NK-92 treated with Interleukin-12 subunit alpha and Interleukin-12 subunit beta, amount 100 ng/mL, for 24 hours (cell line): Measurements from ENCODE around the gene KRT85.
"Not testable (repeated sequence)": the region's sequence is repeated elsewhere in the genome, so short reads cannot be mapped to it uniquely, and the experiment has no call there.

Experiments
- DNase-seq: peaks from one replicate; lab custom pipeline; 2025; lab: John Stamatoyannopoulos, UW

The KRT85 gene

DNA sequence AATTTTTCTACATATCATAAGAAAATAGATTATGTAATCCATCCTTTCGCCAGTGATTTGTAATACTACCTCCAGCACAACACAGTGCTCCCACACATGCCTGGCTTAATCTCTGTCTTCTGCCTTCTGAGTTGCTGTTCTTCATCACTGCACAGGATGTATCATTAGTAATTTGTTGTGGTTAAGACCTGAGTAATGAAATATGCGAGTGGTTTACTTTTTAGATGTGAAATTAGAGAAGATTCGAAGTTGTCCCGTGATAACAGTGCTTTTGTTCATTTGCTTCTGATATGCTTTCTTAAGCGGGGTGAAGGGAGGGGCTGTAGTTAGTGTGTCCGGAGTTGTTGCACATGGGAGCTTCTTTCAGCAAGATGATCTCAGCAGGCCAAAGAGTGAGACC, 18.1 kb downstream of the KRT85 start:
- DNase-seq = no peak

DNA sequence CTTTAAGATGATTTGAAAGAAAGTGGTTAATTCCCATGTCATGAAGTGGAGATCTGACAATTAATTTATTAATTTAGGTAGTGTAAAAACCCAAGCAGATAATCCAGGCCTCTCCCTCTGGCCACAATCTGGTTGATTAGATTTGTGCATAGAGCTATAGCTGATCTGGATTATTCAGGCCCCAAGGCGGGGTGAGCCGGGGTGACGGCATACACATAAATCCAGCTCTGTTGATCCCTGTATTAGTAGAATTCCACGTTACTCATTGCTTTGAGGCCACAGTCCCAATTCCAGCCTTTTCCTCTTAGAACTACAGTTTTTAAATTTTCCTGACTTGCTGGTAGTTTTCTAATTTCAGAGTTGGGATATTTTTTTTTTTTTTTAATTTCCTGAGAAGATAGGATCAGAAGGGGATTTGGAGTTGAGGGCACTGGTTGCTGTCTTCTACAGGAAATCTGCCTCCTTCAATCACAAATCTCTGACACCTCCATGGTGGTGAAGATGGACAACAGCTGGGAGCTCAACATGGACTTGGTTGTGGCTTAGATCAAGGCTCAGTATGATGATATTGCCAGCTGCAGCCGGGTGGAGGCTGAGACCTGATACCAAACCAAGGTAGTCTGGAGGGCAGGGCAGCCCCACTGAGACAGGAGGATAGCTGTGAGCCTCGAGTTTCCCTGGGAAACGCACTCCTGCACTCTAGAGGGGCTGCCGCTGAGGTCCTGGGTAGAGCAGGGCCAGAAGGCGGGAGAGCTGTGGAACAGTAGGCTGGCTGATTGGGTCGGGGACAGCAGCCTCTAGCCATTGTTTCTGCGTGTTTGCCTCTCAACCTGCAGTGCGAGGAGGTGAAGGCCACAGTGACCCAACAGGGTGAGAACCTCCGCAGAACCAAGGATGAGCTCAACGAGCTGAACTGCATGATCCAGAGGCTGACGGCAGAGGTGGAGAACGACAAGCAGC, 19.4 kb downstream of the KRT85 start:
- no peak for DNase-seq

DNA sequence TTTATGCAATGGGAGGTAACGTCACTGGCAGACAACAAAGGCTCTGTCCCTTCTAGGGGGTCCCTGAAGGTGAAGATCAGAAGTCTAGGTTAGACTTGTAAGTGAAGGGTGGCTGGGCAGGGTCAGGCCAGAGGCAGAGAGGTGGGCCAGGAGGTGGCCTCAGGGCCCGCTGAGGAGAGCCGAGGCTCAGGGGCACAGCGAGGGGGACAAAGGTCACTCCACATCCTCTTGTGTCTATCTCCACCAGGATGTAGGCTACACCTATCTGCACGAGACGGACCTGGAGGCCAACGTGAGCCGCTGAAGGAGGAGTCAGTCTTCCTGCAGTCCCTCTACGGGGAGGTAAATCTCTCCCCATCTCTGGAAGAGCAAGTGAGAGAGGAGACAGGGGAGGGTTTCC, 20.3 kb downstream of the KRT85 start:
- DNase-seq = no peak

DNA sequence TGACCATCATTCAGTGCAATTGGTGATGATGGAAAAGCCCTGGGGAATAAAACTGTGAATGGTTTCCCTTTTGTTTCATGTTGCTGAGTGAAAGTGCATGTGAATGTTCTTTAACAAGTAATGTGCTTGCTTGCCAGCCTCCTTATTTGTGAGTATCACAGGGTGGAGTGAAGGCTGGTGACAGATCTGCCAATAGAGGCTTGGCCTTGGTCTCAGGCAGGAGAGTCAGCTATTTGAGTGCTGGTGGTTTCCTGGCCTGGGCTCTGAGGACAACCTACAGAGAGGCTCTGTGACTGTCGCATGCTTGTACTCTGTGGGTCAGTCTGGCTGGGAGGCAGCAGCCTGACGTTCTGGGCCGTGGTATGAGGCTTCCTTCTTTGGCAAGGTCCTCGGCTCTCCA, 20.7 kb downstream of the KRT85 start:
- DNase-seq = no peak

DNA sequence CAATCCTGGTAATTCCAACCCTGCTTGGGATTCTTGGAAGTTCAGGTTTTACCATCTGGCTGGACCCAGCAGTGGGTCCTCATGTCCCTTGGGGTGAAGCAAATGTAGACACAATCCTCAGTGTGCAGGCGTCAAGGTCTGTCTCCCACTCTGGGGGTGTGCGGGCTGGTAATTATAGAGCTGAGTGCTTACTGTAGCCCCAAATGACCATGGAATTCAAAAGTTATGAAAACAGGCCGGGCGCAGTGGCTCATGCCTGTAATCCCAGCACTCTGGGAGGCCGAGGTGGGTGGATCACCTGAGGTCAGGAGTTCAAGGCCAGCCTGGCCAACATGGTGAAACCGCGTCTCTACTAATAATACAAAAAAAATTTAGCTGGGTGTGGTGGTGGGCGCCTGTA, 22.2 kb downstream of the KRT85 start:
- DNase-seq = not testable (repeated sequence)

DNA sequence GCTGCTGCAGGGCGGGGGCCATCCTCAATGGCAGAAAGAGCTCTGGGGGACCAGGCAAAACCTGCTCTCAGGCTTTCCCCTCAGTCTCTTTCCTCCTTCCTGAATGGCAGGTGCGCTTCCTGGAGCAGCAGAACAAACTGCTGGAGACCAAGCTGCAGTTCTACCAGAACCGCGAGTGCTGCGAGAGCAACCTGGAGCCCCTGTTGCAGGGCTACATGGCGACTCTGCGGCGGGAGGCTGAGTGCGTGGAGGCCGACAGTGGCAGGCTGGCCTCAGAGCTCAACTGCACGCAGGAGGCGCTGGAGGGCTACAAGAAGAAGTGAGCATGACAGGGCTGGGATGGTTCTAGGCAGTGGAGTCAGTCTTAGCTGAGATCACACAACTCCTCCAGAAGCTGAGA, 23.2 kb downstream of the KRT85 start:
- DNase-seq = no peak

DNA sequence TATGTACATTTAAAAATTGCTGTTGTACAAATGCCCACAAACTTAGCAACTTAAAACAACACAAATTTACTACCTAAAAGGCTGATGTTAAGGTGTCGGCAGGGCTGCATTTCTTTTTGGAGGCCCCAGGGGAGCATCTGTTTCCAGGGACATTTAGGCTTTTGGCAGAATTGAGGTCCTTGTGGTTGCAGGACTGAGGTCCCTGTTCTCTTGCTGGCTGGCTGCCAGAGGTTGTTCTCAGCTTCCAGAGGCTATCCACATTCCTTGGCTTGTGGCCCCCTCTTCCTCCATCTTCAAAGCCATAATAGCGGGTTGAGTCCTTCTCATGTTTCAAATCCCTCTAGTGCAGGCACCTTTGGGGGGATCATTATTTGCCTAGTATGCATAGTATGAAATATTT, 23.7 kb downstream of the KRT85 start:
- DNase-seq = no peak

DNA sequence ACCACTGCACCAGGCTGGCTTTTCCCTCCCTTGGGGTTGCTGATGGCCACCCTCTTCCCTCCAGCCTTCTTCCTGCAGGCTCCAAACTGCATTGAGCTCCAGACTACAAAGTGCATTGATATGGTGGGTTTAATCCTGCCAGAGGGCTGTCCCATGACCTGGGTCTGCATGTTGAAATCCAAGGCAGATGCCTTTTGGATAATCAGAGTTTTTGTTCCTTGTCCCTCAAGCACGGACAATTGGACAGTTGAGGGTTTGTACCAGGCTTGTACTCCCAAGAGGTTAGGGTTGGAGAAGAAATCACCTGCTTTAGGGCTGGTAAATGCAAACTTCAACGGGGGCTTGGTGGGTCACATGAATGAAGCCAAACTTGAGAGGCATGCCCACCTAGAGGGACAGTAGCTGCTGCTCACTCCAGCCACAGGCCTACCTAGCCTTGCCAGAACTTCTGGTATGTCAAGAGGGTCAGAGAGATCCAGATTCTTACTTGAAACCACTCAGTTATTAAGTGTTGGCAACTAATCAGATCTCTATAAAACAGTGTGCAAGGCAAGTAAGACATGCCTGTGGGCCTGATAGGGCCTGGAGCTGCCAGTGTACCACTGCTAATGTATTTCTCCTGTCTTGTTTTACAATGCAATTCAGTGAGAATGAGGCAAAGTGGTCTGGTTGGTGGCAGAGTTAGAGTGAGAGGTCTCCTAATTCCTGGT, 24.3 kb downstream of the KRT85 start:
- no peak for DNase-seq

DNA sequence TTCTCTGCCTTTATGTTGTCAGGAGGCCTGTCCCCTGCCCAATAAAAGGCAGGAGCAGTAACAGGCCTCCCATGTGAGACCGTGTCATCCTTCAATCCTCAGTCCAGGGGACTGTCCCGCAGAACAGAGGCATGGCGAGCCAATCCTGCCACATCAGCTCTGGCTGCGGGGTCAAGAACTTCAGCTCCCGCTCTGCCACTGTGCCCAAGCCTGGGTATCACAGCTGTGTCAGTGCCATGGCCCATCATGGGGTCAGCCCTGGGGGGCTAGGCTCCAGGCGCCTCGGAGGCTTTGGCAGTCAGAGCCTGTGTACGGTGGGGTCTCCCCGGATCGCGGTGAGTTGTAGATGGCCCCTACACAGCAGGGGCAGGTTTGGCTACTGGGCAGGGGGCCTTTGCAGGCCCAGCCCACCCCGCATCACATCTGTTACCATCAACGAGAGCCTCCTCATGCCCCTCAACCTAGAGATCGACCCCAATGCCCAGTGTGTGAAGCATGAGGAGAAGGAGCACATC, 26.2 kb downstream of the KRT85 start:
- no peak for DNase-seq

DNA sequence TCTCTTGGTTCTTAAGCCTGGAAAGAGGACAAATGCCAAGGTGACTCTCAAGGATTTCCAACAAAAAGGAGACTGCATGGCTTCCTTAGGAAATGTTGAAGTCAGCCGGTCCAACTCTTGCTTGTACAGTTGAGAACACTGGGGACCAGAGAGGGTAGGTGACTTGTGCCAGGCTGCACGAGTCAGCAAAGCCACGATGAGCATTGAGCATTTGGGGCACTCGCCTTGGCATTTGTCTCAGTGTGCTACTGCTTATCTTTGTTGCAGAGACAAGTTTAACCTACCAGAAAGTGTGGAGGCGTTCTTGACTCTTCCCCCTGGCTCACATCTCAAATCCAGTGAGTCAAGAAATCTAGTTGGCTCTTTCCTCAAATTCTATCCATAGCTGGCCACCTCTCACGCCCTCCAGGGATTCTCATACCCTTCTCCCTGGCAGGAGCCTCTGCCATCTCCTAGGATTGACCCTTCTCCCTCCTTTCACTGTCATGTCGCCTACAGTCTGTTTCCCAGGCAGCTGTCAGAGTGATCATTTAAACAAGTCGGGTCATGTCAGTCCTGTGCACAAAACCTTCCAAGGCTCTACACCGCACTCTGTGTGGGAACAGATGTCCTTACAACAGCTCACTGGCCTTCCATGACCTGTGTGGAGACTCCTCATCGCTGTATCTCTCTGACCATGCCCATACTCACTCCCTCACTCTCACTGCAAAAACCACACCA, 28.9 kb downstream of the KRT85 start:
- DNase-seq = no peak

DNA sequence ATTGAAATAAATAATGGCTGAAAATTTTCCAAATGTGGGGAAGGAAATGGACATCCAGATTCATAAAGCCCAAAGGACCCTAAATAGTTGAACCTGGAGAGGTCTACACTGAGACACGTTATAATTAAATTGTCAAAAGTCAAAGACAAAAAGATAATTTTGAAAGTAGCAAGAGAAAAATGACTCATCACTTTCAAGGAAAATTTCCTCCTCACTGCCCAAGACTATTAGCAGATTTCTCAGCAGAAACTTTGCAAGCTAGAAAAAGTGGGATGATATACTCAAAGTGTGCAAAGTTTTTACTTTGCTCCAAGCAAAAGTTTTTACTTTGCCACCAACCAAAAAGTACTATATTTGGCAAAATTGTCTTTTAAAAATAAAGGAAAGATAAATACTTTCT, 30.2 kb downstream of the KRT85 start:
- no peak for DNase-seq

DNA sequence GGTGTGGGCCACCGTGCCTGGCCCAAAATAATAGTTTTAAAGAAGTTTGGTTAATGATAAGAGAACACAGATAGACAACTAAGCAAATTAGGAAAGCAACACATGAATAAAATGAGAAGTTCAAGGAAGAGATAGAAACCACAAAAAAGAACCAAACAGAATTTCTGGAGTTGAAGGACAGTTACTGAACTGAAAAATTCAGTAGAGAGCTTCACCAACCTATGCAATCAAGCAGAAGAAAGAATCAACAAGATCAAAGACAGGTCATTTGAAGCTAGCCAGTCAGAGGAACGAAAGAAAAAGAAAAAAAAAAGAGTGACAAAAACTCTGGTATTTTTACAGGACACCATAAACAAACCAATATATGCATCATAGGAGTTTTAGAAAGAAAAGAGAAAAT, 30.6 kb downstream of the KRT85 start:
- DNase-seq = no peak

DNA sequence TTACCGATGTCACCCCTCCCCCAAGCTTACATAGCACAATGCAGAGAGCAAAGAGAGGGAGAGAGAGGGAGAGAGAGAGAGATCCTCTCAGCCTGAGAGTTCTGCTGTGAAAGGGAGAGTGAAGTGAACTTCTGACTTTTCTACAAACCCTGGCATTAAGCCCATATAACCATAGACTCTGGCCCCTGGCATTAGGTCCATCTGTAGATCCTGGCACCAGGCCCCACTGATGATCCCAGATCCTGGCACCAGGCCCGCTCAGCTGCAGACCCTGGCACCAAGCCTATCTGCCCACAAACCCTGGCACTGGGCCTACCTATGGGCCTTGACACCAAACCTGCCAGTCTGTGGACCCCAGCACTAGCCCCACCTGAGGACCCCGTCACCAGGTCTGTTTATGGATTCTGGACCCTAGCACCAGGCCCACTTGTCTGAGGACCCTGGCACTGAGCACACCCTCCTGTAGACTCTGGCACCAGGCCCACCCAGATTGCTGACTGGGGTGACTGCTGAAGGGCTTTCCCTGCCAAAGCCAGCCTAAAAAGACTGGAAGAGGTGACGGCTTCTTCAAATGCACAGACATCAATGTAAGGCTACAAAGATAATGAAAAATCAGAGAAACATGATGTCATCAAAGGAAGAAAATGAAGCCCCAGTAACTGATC, 31.6 kb downstream of the KRT85 start:
- no peak for DNase-seq

DNA sequence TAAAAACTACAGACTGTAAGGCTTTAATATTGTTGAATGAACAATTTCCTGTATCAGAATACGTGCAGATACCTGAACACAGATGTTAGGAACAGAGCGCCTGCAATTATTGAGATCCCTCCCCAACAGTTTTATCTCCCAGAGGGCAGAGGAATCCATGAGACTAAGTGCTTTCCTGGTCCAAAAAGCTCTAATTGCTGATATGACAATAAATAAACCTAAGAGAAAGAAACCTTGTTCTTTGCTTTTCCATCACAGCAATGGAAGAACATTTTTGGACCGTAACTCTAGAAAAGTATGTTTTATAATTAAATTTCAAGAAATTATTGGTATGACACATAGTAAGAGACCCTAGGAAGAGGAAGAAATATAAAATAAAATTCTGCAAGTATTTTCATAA, 33.1 kb downstream of the KRT85 start:
- DNase-seq = no peak

DNA sequence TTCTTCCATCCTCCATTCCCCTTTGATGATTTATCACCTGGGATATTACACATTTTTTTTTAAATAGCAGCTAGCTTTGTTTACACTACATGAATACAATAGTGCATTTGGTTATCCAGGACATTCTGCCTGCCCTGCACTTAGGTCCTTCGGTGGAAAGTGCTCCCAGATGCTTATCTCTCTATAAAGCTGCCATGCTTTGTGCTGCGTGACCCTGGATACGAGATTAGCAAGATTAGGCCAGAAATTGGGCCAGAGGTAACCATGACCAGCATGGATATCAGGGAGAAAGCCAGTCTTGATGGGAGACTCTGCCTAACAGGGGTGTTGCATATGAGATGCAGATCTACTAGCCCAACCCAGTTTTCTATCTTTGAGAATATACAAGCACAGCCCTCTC, 34.0 kb downstream of the KRT85 start:
- DNase-seq = no peak

DNA sequence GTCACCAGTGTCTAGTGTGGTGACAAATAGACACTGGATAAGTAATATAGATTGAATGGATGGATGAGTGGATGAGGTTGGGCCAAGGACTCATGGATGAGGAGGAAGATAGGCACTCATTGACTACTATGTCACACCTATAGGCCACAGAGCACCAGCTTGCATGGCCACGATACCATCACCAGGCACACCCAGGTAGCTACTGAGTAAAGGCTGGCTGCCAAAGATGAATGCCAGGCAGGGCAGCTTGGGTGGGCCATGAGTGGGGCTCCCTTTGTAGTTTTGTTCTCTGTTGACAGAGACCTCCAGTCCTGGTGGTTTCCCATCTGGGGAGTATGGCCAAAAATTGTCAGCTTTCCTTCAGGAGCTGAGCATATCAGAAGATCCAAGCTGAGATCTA, 34.9 kb downstream of the KRT85 start:
- no peak for DNase-seq

DNA sequence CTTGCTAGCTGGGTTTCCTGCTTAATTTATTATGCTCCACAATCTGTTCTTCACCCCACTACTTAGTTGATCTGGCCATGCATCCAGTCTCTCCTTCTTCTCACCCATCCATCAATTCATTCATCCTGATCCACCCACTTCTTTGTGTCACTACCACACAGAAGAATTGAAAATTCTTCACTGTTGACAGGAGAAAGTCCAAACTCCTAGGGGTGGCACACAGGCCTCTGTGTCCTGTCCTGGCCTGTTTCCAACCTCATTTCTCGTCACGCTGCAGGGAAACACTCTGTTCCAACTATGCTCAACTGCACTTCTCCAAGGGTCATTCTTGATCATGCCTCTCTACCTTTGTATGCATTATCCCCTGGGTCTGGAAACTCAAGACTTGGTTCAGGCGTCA, 35.4 kb downstream of the KRT85 start:
- DNase-seq = no peak

DNA sequence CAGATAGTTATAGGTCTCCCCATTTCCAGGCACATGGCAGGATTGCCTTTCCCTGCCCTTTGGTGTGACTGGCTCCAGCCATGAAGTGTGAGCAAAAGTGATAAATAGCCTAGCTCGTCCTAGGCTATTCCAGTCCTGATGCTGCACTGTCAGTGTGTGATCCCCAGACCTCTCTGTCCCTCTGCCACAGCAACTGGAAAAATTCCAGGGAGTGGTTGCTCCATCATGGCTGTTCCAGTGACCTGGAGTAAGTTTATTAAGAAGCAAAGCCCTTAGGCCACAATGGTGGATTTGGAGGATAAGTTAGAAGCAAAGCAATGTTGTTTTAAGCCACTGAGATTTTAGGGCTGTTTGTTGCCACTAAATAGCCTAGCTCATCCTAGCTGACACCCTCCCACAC, 36.2 kb downstream of the KRT85 start:
- no peak for DNase-seq

DNA sequence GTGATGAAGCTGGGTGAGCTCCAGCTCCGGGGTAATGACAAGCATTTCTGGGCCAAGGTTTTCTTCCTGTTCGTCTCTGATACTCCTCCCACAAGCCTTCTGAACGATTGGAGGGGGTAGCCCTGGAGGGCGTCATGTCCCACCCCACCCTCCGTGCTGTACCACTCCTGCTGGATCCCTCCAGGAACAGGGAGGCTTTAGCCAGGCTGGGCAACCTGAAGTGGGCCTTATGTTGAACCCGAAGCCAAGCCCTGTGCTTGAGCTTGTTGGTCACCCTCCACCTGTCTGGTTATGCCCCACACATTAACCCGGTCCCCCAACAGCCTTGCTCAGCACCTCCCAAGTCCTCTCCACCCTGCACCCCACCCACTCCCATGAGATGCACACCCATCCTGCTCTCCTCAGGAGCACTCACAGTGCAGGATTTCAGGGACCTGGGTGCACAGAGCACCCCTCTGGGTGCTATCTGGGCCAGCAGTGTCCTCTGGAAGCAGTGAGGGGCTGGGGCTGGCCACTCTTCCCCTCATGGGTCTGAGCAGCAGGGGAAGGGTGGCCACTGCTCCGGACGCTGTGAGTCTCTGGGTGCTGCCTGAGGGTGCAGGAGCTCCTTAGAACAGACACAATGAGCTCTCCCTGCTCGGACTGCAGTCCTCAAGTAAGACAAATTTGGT, 39.3 kb downstream of the KRT85 start:
- no peak for DNase-seq

DNA sequence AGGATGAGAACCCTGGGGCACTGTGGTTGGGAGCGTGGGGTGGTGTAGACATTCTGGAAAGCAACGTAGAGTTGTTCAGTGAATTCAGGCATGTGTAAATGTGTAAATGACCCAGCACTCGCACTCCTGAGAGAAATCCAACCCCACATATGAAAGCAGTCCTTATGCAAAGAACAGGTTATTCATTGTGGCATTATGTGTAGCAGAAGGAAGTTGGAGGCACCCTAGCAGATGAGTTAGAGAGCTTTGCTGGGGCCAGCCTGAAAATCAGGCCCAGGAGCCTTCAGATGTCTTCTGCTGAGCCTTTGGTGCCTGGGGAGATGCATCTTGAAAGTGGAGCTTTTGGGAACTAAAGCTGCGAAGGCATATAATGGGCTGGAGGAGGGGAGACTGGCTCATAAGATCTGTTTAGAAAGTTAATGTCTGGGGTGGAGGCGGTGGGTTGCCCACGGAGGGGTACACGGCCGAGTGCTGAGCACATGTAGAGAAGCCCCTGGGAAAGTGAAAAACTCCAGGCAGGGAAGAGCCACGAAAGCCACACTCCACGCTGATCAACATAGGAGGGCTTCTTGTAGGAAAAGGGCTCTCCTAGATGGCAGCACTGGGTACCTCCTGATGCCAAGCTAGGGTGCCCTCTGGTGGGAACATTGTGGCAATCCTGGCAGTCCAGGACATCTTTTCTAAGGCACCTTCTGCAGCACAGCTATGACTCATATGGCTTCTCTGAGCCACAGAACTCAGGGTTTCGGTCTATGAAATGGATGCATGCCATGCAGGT, 40.0 kb downstream of the KRT85 start:
- peak; percentile 63 for DNase-seq

DNA sequence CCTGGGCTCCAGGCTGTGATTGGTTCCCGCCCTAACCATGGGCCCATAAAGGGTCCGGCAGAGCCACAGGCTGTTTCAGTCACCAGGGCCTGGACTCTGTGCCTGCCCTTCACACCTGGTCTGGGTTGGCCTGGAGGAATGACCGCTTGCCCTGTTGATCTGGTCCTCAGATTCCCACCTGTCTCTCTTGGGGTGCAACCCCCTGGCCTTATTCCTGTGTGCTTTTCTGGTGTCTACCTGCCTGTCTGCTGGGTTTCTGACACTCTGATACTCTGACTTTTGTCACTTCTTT, 43.2 kb downstream of the KRT85 start:
- DNase-seq = no peak
